HG02973 (cell line): ENCODE results near the gene CADPS.

ENCODE experiments used
- ATAC-seq: cut with Tn5 transposase; IDR thresholded peaks from one replicate; pipeline ENCODE4 v1.9.1; 2021; ENCODE audit warnings: moderate library complexity; ENCODE audit not compliant: unreplicated experiment

CADPS gene

GRCh38 chr3:62365391-62366125 is 509.7 kb downstream of the CADPS start:
- no peak for ATAC-seq

GRCh38 chr3:62364191-62364590 is 511.0 kb downstream of the CADPS start:
- ATAC-seq, result no peak

- no peak for ATAC-seq
These were observed 511.9 kb downstream of the CADPS start for GRCh38 chr3:62363275-62363674.

GRCh38 chr3:62361824-62362223 is 513.4 kb downstream of the CADPS start:
- ATAC-seq, result peak; percentile 29

GRCh38 chr3:62361261-62361660 is 514.0 kb downstream of the CADPS start:
- ATAC-seq, result peak; percentile 90

GRCh38 chr3:62359531-62359930 is 515.7 kb downstream of the CADPS start:
- ATAC-seq, result no peak

- ATAC-seq, result no peak
These were observed 518.9 kb downstream of the CADPS start for GRCh38 chr3:62356356-62356755.

- no peak for ATAC-seq
These were observed 519.5 kb downstream of the CADPS start for GRCh38 chr3:62355703-62356102.
